Sigmoid colon (tissue), 7 donors: ENCODE data around the gene PTPN11. TPM values are rescaled to one million over a fixed set of nuclear protein-coding genes. Genes with fewer than 3 reads are reported as not detected.
A peak's percentile ranks its signal among the peaks of the same experiment; 100 is the strongest.
"Not testable (repeated sequence)": the region's sequence is repeated elsewhere in the genome, so short reads cannot be mapped to it uniquely, and the experiment has no call there.

ENCODE experiments used
- DNase-seq: peaks from one replicate; pipeline ENCODE4 v3.0.0-alpha.2; 2019
- H3K27ac ChIP-seq, 4 donors: fragments of 200-600 bp; sonication (generic); one replicate each; pipeline ENCODE4 v1.5.1; 2016 to 2019; ENCODE audit warnings: mild to moderate bottlenecking in 1 of 4
- H3K27me3 ChIP-seq, 3 donors: fragments of 200-600 bp; sonication (generic); one replicate each; pipeline ENCODE4 v1.5.1; 2019; ENCODE audit warnings: mild to moderate bottlenecking in 1 of 3
- H3K36me3 ChIP-seq, 4 donors: fragments of 200-600 bp; sonication (generic); one replicate each; pipeline ENCODE4 v1.5.1; 2016 to 2019
- H3K4me1 ChIP-seq, 4 donors: fragments of 200-600 bp; sonication (generic); one replicate each; pipeline ENCODE4 v1.5.1; 2017 to 2019
- H3K4me3 ChIP-seq, 4 donors: fragments of 200-600 bp; sonication (generic); one replicate each; pipeline ENCODE4 v1.5.1; 2017 to 2019; ENCODE audit warnings: mild to moderate bottlenecking in 2 of 4, moderate library complexity in 1 of 4
- H3K9me3 ChIP-seq, 4 donors: fragments of 200-600 bp in 3 of 4; sonication (generic) in 3 of 4; one replicate each; pipeline versions ENCODE4 v1.5.1 to v1.6.1; 2013 to 2019
- EP300 ChIP-seq, 4 donors: sonication (generic); formaldehyde crosslinking; IDR thresholded peaks; one replicate each; pipeline ENCODE4 v1.6.1; 2017; ENCODE audit warnings: antibody characterized with exemption in 4 of 4
- POLR2A ChIP-seq, 2 donors: fragments of 450-650 bp; IDR thresholded peaks; one replicate each; pipeline ENCODE4 v1.6.1; 2016; ENCODE audit warnings: antibody characterized with exemption in 2 of 2, mild to moderate bottlenecking in 2 of 2, moderate library complexity in 2 of 2
- POLR2AphosphoS5 ChIP-seq, 4 donors: sonication (generic); formaldehyde crosslinking; IDR thresholded peaks; one replicate each; pipeline ENCODE4 v1.6.1; 2017; ENCODE audit warnings: antibody characterized with exemption in 4 of 4
- WGBS, 2 donors: extraction: QIAGEN DNeasy Blood & Tissue Kit; methylation state at CpG; one replicate each; pipeline ENCODE4 v1.1.7; 2013; 5-methylcytosine and 5-hydroxymethylcytosine counted together
- intact Hi-C: fragments of 100-400 bp; cut with DNase I; formaldehyde crosslinking; loops from one replicate; pipeline ENCODE4 v1.15.1; 2023
- polyA plus RNA-seq, 3 donors: library from polyadenylated mRNA; stranded (reverse); fragments of 200-250 nt; gene quantifications; one replicate each; pipeline ENCODE4 v1.2.3, GENCODE V29; 2013
- total RNA-seq, 4 donors: library from RNA; depleted of rRNA; stranded (reverse); fragments of >200 nt; gene quantifications; one replicate each; pipeline ENCODE4 v1.1.0, GENCODE V29; 2016
- TF ChIP-seq, protein P1 (sequence below), 4 experiments: fragments of 450-650 bp in 3 of 4; fragments of 200-600 bp in 1 of 4; IDR thresholded peaks; one replicate each; pipeline ENCODE4 v1.5.1; 2016 to 2019; ENCODE audit warnings: antibody characterized with exemption in 4 of 4, mild to moderate bottlenecking in 3 of 4, moderate library complexity in 2 of 4
- donor health status: healthy with polysubstance abuse.
- donor health status: Bipolar disorder and iron deficiency.
- donor health status: healthy.

The PTPN11 gene
- total and polyA plus RNA-seq, 7 donors, result 30.3 to 111 (median 81.6) TPM

DNA sequence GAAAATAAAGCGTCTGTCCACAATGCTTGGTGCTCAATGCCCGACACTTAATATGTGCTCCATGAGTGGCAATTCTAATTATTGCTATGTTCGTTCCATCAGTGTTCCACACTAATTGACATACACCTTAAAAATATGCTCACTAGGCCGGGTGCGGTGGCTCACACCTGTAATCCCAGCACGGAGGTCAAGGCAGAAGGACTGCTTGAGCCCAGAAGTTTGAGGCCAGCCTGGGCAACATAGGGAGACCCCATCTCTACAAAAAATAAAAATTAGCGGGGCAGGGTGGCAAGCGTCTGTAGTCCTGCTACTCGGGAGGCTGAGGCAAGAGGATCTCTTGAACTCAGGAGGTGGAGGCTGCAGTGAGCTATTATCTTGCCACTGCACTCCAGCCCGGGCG is 35.9 kb upstream of the PTPN11 start:
- no peaks in the 10 kb centered on the region for H3K36me3 ChIP-seq
- H3K27ac ChIP-seq, result peak overlapping the region; percentile 84 to 94 (median 87)
- 85 to 93% methylated on average over 11 of the region's 11 CpGs for WGBS, 2 donors
- TF ChIP-seq EP300 (IDR thresholded peaks at IDR 0.05) (no peak), POLR2AphosphoS5 (IDR thresholded peaks at IDR 0.05) (no peak), POLR2A (IDR thresholded peaks at IDR 0.05) (no peak)
- TF ChIP-seq, protein P1, sequence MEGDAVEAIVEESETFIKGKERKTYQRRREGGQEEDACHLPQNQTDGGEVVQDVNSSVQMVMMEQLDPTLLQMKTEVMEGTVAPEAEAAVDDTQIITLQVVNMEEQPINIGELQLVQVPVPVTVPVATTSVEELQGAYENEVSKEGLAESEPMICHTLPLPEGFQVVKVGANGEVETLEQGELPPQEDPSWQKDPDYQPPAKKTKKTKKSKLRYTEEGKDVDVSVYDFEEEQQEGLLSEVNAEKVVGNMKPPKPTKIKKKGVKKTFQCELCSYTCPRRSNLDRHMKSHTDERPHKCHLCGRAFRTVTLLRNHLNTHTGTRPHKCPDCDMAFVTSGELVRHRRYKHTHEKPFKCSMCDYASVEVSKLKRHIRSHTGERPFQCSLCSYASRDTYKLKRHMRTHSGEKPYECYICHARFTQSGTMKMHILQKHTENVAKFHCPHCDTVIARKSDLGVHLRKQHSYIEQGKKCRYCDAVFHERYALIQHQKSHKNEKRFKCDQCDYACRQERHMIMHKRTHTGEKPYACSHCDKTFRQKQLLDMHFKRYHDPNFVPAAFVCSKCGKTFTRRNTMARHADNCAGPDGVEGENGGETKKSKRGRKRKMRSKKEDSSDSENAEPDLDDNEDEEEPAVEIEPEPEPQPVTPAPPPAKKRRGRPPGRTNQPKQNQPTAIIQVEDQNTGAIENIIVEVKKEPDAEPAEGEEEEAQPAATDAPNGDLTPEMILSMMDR (IDR thresholded peaks at IDR 0.05), result no peak
- DNase-seq, result no peak
- H3K9me3 ChIP-seq, result no peaks in the 10 kb centered on the region
- peak overlapping the region in 3 of 4 donors; percentile 79 to 99 (median 88) for H3K4me3 ChIP-seq
- H3K27me3 ChIP-seq, result no peaks in the 10 kb centered on the region
- H3K4me1 ChIP-seq, result peaks cover 0 to 35% (median 32%) of the 10 kb centered on the region in 4 donors
- intact Hi-C loops, result loop anchor here (5.0 to 10.0 kb wide), 2 partner anchors 258 to 436 kb away; partner anchors contain the start of gene TRAFD1

DNA sequence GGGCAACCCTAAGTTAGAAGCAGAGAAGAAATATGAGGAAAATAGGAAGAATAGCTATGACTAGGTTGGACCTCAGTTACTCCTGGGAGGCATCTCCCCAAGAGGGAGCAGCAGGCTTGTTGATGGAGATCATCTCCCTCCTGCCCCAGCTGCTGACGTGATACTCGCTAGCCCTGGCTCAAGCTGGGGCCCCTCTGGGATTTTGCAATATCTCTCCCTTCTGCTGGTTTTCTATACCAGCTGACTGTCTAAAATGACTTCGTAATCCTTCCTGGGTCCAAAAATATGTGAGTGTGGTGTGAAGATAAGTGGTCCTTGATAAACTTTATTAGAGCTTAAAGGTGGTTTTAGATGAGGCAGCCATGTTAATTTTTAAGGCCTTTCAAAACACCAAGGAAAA is 32.0 kb upstream of the PTPN11 start:
- Histone ChIP-seq H3K36me3 (no peaks in the 10 kb centered on the region), H3K4me1 (peaks cover 0 to 14% (median 7%) of the 10 kb centered on the region in 4 donors), H3K9me3 (no peaks in the 10 kb centered on the region), H3K27me3 (no peaks in the 10 kb centered on the region), H3K27ac (no peak overlapping the region), H3K4me3 (no peak overlapping the region)
- TF ChIP-seq POLR2AphosphoS5 (IDR thresholded peaks at IDR 0.05) (no peak), POLR2A (IDR thresholded peaks at IDR 0.05) (no peak), EP300 (IDR thresholded peaks at IDR 0.05) (no peak)
- TF ChIP-seq, protein P1 (IDR thresholded peaks at IDR 0.05), result no peak
- WGBS, 2 donors, result 80 to 83% methylated on average over 3 of the region's 3 CpGs
- intact Hi-C loops, result loop anchor here (2.0 to 10.0 kb wide), 4 partner anchors 69 to 262 kb away; partner anchors contain the start of gene TRAFD1
- no peak for DNase-seq

DNA sequence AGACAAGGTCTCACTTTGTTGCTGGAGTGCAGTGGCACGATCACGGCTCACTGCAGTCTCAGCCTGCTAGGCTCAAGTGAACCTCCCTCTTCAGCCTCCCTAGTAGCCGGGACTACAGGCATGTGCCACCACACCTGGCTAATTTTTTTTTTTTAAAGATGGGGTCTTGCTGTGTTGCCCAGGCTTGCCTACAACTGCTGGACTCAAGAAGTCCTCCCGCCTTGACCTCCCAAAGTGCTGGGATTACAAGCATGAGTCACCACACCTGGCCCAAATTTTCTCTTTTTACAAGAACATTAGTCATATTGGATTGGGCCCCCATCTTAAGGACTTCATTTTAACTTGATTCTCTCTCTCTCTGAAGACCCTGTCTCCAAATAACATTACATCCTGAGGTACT is 29.5 kb upstream of the PTPN11 start:
- TF ChIP-seq POLR2A (IDR thresholded peaks at IDR 0.05) (no peak), POLR2AphosphoS5 (IDR thresholded peaks at IDR 0.05) (no peak), EP300 (IDR thresholded peaks at IDR 0.05) (no peak)
- TF ChIP-seq, protein P1 (IDR thresholded peaks at IDR 0.05), result no peak
- H3K4me1 ChIP-seq, result peaks cover 0 to 6% (median 2%) of the 10 kb centered on the region in 4 donors
- no peak for DNase-seq
- H3K4me3 ChIP-seq, result no peak overlapping the region
- H3K9me3 ChIP-seq, result no peaks in the 10 kb centered on the region
- H3K36me3 ChIP-seq, result no peaks in the 10 kb centered on the region
- no peaks in the 10 kb centered on the region for H3K27me3 ChIP-seq
- intact Hi-C loops, result loop anchor here (5.0 to 10.0 kb wide), 3 partner anchors 72 to 264 kb away; partner anchors contain the start of gene TRAFD1
- WGBS, 2 donors, result 87 to 93% methylated on average over 4 of the region's 4 CpGs
- H3K27ac ChIP-seq, result no peak overlapping the region

DNA sequence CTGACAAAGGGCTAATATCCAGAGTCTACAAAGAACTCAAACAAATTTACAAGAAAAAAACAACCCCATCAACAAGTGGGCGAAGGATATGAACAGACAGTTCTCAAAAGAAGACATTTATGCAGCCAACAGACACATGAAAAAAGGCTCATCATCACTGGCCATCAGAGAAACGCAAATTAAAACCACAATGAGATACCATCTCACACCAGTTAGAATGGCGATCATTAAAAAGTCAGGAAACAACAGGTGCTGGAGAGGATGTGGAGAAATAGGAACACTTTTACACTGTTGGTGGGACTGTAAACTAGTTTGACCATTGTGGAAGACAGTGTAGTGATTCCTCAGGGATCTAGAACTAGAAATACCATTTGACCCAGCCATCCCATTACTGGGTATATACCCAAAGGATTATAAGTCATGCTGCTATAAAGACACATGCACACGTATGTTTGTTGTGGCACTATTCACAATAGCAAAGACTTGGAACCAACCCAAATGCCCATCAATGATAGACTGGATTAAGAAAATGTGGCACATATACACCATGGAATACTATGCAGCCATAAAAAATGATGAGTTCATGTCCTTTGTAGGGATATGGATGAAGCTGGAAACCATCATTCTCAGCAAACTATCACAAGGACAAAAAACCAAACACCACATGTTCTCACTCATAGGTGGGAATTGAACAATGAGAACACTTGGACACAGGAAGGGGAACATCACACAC is 28.7 kb upstream of the PTPN11 start:
- WGBS, 2 donors, result 76 to 88% methylated on average over 3 of the region's 4 CpGs
- H3K27ac ChIP-seq, H3K27me3 ChIP-seq, H3K36me3 ChIP-seq, DNase-seq, H3K4me1 ChIP-seq, H3K4me3 ChIP-seq, H3K9me3 ChIP-seq: not testable (repeated sequence)
- intact Hi-C loops, result loop anchor here (5.0 to 10.0 kb wide), 3 partner anchors 73 to 265 kb away; partner anchors contain the start of gene TRAFD1

DNA sequence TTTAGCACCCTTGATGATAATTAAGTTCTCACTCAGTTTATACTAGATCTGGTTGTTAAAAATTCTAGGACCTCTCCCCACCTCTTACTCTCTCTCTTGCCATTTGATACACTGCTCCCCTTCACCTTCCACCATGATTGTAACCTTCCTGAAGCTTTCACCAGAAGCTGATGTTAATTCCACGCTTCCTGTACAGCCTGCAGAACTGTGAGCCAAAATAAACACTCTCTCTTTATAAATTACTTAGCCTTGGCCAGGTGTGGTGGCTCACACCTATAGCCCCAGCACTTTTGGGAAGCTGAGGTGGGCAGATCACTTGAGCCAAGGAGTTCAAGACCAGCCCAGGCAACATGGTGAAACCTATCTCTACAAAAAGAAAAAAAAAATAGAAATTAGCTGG is 25.4 kb upstream of the PTPN11 start:
- H3K27ac ChIP-seq, result no peak overlapping the region
- no peaks in the 10 kb centered on the region for H3K4me1 ChIP-seq
- 20 to 66% methylated on average over 1 of the region's 1 CpG for WGBS, 2 donors
- no peak overlapping the region for H3K4me3 ChIP-seq
- no peaks in the 10 kb centered on the region for H3K27me3 ChIP-seq
- no peaks in the 10 kb centered on the region for H3K9me3 ChIP-seq
- intact Hi-C loops, result no loop called here
- DNase-seq, result no peak
- H3K36me3 ChIP-seq, result no peaks in the 10 kb centered on the region
- no peak for TF ChIP-seq POLR2AphosphoS5 (IDR thresholded peaks at IDR 0.05)
- no peak for TF ChIP-seq POLR2A (IDR thresholded peaks at IDR 0.05)
- TF ChIP-seq, protein P1 (IDR thresholded peaks at IDR 0.05), result no peak
- no peak for TF ChIP-seq EP300 (IDR thresholded peaks at IDR 0.05)
